Measurements from ENCODE around the gene KIF23. TPM values are rescaled to one million over a fixed set of nuclear protein-coding genes. Genes with fewer than 3 reads are reported as not detected.
A peak's percentile ranks its signal among the peaks of the same experiment; 100 is the strongest.

The KIF23 gene
- total and polyA plus RNA-seq, 8 donors: 2.1 to 26.3 (median 8.7) TPM

GRCh38 chr15:69467636-69468035 is 53.5 kb downstream of the KIF23 start:
- WGBS, 5 donors: 25 to 53% (median 38%) methylated on average over 11 of the region's 11 CpGs
- peak; percentile 81 to 85 for DNase-seq
- no peaks in the 10 kb centered on the region for H3K27me3 ChIP-seq
- peaks cover 33 to 56% (median 41%) of the 10 kb centered on the region in 4 donors for H3K4me1 ChIP-seq
- peak overlapping the region; percentile 63 to 86 (median 79) for H3K27ac ChIP-seq
- H3K4me3 ChIP-seq: no peak overlapping the region
- no peaks in the 10 kb centered on the region for H3K9me3 ChIP-seq
- intact Hi-C loops (cut with DNase I; ENCODE audit: low total_unique reads): no loop called here
- H3K36me3 ChIP-seq: no peaks in the 10 kb centered on the region
- TF ChIP-seq POLR2AphosphoS5 (IDR thresholded peaks at IDR 0.05) (peak in 2 of 3 donors; percentile 40 to 54), CTCF (IDR thresholded peaks at IDR 0.05) (no peak), POLR2A (IDR thresholded peaks at IDR 0.05) (no peak), EP300 (IDR thresholded peaks at IDR 0.05) (no peak)

GRCh38 chr15:69468241-69469121 is 54.3 kb downstream of the KIF23 start:
- Histone ChIP-seq H3K9me3 (no peaks in the 10 kb centered on the region), H3K4me3 (no peak overlapping the region), H3K4me1 (peaks cover 33 to 50% (median 37%) of the 10 kb centered on the region in 4 donors), H3K27me3 (no peaks in the 10 kb centered on the region), H3K27ac (peak overlapping the region; percentile 63 to 86 (median 79)), H3K36me3 (no peaks in the 10 kb centered on the region)
- DNase-seq: peak; percentile 76 to 89
- TF ChIP-seq POLR2AphosphoS5 (IDR thresholded peaks at IDR 0.05) (no peak), POLR2A (IDR thresholded peaks at IDR 0.05) (no peak), EP300 (IDR thresholded peaks at IDR 0.05) (no peak), CTCF (IDR thresholded peaks at IDR 0.05) (no peak)
- 24 to 44% (median 32%) methylated on average over 19 of the region's 19 CpGs for WGBS, 5 donors
- intact Hi-C loops (cut with DNase I; ENCODE audit: low total_unique reads): no loop called here

DNA sequence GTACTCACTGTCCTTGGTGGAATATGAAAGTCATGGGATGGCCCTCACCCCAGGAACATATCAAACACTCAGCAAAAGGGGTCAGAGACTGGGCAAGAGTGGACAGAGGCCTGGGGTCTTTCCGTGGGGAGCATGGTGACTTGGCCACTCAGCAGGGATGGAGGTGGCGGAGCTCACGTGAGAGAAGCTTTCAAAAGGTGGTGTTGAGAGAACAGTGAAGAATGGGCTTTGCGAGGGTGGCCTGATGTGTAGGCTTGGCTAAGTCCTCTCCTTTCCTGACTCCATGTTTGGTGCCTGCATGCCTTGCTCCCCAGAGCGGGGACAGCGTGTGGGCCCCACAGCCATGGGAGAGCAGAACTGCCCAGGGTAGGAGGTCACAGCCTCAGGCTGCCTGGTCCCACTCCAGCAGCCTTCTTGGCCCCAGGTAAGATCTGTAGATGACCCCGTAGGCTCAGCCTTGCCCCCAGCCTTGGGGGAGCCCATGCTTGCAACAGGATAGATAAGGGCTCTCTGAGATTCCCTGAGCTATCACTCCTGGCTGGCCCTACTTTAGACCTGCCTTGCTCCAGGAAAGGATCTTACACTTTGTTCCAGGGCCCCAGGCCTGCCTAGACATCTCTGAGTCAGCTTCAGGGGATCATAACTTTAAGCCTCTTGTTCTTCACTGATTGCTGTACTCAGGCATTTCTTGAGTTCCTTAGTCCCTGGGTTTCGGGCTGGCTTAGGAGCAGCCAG is 55.5 kb downstream of the KIF23 start:
- no peak for TF ChIP-seq POLR2A (IDR thresholded peaks at IDR 0.05)
- no peak for TF ChIP-seq POLR2AphosphoS5 (IDR thresholded peaks at IDR 0.05)
- no peak for TF ChIP-seq CTCF (IDR thresholded peaks at IDR 0.05)
- no peak for TF ChIP-seq EP300 (IDR thresholded peaks at IDR 0.05)
- H3K4me3 ChIP-seq: no peak overlapping the region
- 90 to 99% (median 97%) methylated on average over 7 to 8 of the region's 8 CpGs for WGBS, 5 donors
- intact Hi-C loops (cut with DNase I; ENCODE audit: low total_unique reads): no loop called here
- no peaks in the 10 kb centered on the region for H3K9me3 ChIP-seq
- H3K4me1 ChIP-seq: peaks cover 33 to 48% (median 36%) of the 10 kb centered on the region in 4 donors
- no peak for DNase-seq
- H3K27me3 ChIP-seq: no peaks in the 10 kb centered on the region
- H3K27ac ChIP-seq: peak overlapping the region in 3 of 5 donors; percentile 74 to 86 (median 79)
- no peaks in the 10 kb centered on the region for H3K36me3 ChIP-seq

DNA sequence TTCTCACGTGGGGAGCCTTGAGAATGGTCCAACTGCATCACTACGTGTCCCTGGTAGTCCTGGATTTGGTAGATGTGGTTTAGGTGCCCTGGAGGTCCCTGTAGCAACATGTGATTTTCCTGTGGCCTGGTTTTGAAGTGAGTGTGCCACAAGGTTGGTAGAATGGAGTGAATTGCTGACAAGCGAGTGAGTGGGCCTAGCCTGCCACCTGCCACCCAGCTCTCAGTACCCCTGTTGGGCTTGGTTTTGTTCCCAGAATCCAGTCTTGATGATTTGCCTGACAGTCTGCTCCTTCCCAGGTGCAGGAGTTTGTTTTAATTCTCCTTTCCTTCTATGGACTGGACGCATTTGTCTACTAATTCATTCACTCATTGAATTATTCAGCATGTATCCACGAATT is 57.9 kb downstream of the KIF23 start:
- no peaks in the 10 kb centered on the region for H3K36me3 ChIP-seq
- H3K4me1 ChIP-seq: peaks cover 19 to 43% (median 24%) of the 10 kb centered on the region in 4 donors
- no peaks in the 10 kb centered on the region for H3K27me3 ChIP-seq
- no peak overlapping the region for H3K27ac ChIP-seq
- no peak for TF ChIP-seq POLR2AphosphoS5 (IDR thresholded peaks at IDR 0.05)
- intact Hi-C loops (cut with DNase I; ENCODE audit: low total_unique reads): no loop called here
- H3K4me3 ChIP-seq: no peak overlapping the region
- no peak for DNase-seq
- no peaks in the 10 kb centered on the region for H3K9me3 ChIP-seq
- 85 to 92% (median 91%) methylated on average over 5 of the region's 5 CpGs for WGBS, 5 donors
